GM10248 (cell line): Measurements from ENCODE around the gene ALS2.

Source experiments
- CTCF ChIA-PET: fragments of 300-600 bp; sonication (Branson Sonifier 250); formaldehyde crosslinking; extraction: SDS; loops from one replicate; lab custom pipeline; 2021; ENCODE audit warnings: antibody characterized with exemption; lab: Yijun Ruan, JAX
- POLR2A ChIA-PET: fragments of 350-650 bp; sonication (Branson Sonifier 250); formaldehyde crosslinking; extraction: SDS; loops from one replicate; lab custom pipeline; 2020; ENCODE audit warnings: antibody characterized with exemption; lab: Yijun Ruan, JAX
- DNase-seq: peaks from one replicate; pipeline ENCODE4 v3.0.0; 2012; ENCODE audit errors: extremely low spot score
- CTCF ChIP-seq: IDR thresholded peaks from 2 replicates; pipeline ENCODE4 v1.5.1; 2012; ENCODE audit warnings: mild to moderate bottlenecking, low read depth; ENCODE audit errors: extremely low read depth, missing control alignments, control extremely low read depth

ALS2 gene

GRCh38 chr2:201794294-201794693, 13.6 kb upstream of the ALS2 start:
- CTCF ChIA-PET, result interaction anchor here (2.0 to 3.2 kb wide), 2 partner anchors 10 to 14 kb away, joined by 7 to 12 read pairs; partner anchors contain the start of gene ALS2
- no peak for DNase-seq
- TF ChIP-seq CTCF, result no peak
- POLR2A ChIA-PET, result no interaction called here

GRCh38 chr2:201793631-201794030, 12.9 kb upstream of the ALS2 start:
- POLR2A ChIA-PET, result no interaction called here

DNA sequence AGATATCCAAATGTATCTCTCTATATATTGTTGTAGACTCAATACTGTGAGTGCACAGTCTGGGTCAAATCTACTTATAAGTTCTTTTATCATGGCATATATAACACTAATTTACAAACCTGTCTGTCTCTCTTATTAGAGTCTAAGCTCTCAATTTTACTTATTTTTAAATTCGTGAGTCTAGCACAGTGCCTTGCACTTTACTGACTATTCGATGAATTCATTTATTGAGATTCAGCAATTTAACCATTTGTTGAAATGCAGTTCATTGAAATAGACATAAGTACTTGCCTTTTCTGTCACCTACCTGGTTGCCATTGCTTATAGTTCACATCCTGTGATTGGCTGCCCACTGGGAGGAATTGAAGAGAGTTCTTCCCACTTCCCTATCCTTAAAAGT, 10.3 kb upstream of the ALS2 start:
- TF ChIP-seq CTCF, result no peak
- CTCF ChIA-PET, result interaction anchor here (1.4 kb wide), 1 partner anchor 10 kb away, joined by 4 read pairs; the partner anchor contains the start of gene ALS2
- no peak for DNase-seq
- POLR2A ChIA-PET, result no interaction called here

More at GRCh38 chr2:201793631-201794030, 12.9 kb upstream of the ALS2 start:
- DNase-seq, result no peak
- TF ChIP-seq CTCF, result no peak
- CTCF ChIA-PET, result interaction anchor here (2.0 to 3.2 kb wide), 2 partner anchors 11 to 13 kb away, joined by 7 to 12 read pairs; partner anchors contain the start of gene ALS2

DNA sequence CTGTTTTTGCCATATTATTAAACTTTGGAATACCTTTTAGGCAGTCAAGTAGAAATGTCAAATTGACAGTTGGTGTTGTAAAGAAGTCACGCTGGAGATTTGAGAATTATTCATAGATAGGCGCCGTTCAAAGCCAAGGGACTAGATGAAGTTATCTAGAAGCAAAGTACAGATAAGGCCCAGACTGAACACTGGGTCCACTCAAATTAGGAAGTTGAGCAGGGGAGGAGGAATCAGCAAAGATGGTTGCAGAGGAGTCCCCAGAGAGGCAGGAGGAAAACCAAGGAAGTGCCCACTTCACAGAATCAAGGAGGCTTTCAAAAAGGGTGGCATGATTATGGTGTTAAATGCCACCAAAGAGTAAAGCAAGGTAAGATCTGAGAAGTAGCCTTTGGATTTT, 9.6 kb upstream of the ALS2 start:
- CTCF ChIA-PET, result interaction anchor here (1.4 kb wide), 1 partner anchor 10 kb away, joined by 4 read pairs; the partner anchor contains the start of gene ALS2
- no peak for TF ChIP-seq CTCF
- DNase-seq, result no peak
- POLR2A ChIA-PET, result no interaction called here

DNA sequence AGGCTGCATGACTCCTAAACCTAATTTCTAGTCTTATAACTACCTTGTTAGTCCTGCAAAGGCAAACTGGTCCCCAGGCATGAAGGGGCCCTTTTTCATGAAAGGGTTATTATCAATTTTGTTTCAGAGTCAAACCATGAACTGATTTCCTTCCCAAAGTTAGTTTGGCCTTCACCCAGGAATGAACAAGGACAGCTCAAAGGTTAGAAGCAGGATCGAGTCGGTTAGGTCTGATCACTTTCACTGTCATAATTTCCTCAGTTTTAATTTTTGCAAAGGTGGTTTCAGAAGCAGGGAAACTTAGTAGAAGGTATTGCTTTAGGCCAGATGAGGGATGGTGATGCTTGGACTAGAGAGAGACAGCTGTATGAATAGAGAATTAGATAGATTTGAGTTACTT, 8.7 kb upstream of the ALS2 start:
- POLR2A ChIA-PET, result no interaction called here
- no peak for TF ChIP-seq CTCF
- CTCF ChIA-PET, result no interaction called here
- DNase-seq, result no peak

DNA sequence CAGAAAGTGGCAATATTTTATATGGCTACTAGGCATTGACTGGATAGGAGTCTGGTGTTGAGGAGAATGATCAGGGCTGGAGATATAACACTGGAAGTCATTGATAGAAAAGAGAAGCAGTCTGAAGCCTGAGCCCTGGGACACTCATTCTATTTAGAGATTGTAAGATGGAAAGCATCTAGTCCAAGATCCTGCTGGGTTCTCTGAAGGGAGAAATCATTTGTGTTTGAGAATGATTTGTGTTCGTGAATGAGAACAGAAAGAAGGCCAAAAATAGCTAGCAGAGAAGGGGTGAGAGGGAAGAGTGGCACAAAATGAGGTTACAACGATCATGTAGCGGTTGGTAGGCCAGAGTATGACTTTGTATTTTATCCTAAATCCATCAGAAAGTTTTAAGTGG, 7.6 kb upstream of the ALS2 start:
- DNase-seq, result no peak
- POLR2A ChIA-PET, result no interaction called here
- no peak for TF ChIP-seq CTCF
- CTCF ChIA-PET, result interaction anchor here (0.8 kb wide), 1 partner anchor 16 kb away, joined by 3 read pairs; no protein-coding TSS in a partner anchor

GRCh38 chr2:201786471-201786870, 5.7 kb upstream of the ALS2 start:
- POLR2A ChIA-PET, result no interaction called here
- CTCF ChIA-PET, result no interaction called here
- DNase-seq, result no peak
- TF ChIP-seq CTCF, result no peak
